ENCODE data around the gene ACOT7. TPM values are rescaled to one million over a fixed set of nuclear protein-coding genes. Genes with fewer than 3 reads are reported as not detected.

The ACOT7 gene
- total RNA-seq, 1 donor from 2014 or later = 38.8 TPM

DNA sequence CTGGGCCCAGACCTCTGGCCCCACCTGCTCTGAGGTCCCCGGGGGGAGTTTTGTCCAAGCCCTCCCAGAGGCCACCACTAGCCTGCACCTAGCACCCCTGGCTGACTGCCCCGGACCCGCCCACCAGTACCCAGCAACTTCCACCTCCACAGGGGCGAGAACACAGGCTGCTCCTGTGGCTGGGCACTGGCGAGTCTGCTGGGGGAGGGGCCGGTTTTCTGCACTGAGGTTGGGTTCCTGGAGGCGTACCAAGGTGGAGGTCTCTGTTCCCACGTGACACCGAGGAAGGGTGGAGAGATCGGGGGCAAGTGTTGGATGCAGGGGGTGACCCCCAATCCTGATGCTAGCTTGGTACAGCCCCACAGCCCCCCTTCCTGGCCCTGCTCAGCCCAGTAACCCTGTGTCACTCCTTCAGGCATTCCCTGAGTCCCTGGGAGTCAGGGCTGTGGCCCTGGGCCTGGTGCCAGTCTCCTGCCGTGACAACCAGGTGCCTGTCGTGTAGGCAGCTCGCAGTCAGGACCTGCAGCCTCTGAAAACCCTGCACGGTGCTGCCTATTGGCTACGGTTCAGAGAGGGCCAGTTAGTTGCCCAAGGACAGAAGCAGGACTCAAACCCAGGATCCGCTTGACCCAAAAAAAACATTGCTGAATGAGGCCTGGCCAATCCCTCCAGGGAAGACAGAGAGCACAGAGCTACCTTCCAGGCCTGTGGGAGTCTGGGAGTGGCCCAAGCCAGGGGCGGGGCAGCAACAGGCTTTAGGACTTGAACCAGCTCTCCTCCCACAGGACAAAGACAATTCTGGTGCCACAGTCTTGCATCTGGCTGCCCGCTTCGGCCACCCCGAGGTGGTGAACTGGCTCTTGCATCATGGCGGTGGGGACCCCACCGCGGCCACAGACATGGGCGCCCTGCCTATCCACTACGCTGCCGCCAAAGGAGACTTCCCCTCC is 34.1 kb upstream of the ACOT7 start:
- TF ChIP-seq CTCF (IDR thresholded peaks at IDR 0.05) (no peak), POLR2AphosphoS5 (IDR thresholded peaks at IDR 0.05; ENCODE audit: insufficient read depth in 1 of 2, low read depth in 1 of 2) (no peak), POLR2A (IDR thresholded peaks at IDR 0.05) (no peak)
- intact Hi-C loops (cut with DNase I) = no loop called here
- Histone ChIP-seq H3K4me1 (peaks cover 33% of the 10 kb centered on the region), H3K27ac (no peak overlapping the region), H3K36me3 (no peaks in the 10 kb centered on the region), H3K9me3 (no peaks in the 10 kb centered on the region), H3K4me3 (no peak overlapping the region), H3K27me3 (peaks cover 12% of the 10 kb centered on the region)
- no peak for DNase-seq (ENCODE audit: extremely low spot score in 2 of 2)

- intact Hi-C loops (cut with DNase I) = no loop called here
- Histone ChIP-seq H3K36me3 (no peaks in the 10 kb centered on the region), H3K9me3 (no peaks in the 10 kb centered on the region), H3K4me3 (no peak overlapping the region), H3K4me1 (peaks cover 33% of the 10 kb centered on the region), H3K27ac (no peak overlapping the region), H3K27me3 (peaks cover 12% of the 10 kb centered on the region)
- no peak for TF ChIP-seq POLR2A (IDR thresholded peaks at IDR 0.05)
- no peak for DNase-seq (ENCODE audit: extremely low spot score in 2 of 2)
Observed at GRCh38 chr1:6426972-6427350, 33.4 kb upstream of the ACOT7 start.

GRCh38 chr1:6426277-6426971 is 32.9 kb upstream of the ACOT7 start:
- Histone ChIP-seq H3K27me3 (peaks cover 12% of the 10 kb centered on the region), H3K36me3 (no peaks in the 10 kb centered on the region), H3K4me3 (no peak overlapping the region), H3K4me1 (peaks cover 33% of the 10 kb centered on the region), H3K27ac (no peak overlapping the region), H3K9me3 (no peaks in the 10 kb centered on the region)
- no peak for DNase-seq (ENCODE audit: extremely low spot score in 2 of 2)
- TF ChIP-seq CTCF (IDR thresholded peaks at IDR 0.05) (no peak), POLR2A (IDR thresholded peaks at IDR 0.05) (no peak), POLR2AphosphoS5 (IDR thresholded peaks at IDR 0.05; ENCODE audit: insufficient read depth in 1 of 2, low read depth in 1 of 2) (no peak)
- intact Hi-C loops (cut with DNase I) = no loop called here

DNA sequence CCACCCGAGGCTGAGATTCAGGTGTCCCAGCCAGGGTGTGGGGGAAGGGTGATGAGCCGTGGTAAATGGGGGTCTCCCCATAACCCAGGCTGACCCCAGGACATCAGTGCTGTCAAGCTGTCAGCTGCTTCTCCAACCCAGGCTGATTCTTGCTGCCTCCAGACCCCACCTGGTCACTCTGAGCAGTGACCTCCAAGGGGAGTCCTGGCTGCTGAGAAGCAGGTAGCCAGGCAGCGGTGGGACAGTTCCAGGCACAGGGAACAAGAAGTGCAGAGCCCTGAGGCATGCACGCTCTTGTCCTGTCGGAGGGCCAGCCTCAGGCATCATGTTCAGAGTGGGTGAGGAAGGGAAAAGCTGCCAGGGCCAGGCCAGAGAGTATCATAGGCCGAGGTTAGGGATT is 32.1 kb upstream of the ACOT7 start:
- intact Hi-C loops (cut with DNase I) = no loop called here
- no peak for TF ChIP-seq POLR2A (IDR thresholded peaks at IDR 0.05)
- no peak for TF ChIP-seq CTCF (IDR thresholded peaks at IDR 0.05)
- TF ChIP-seq POLR2AphosphoS5 (IDR thresholded peaks at IDR 0.05; ENCODE audit: insufficient read depth in 1 of 2, low read depth in 1 of 2) = no peak
- H3K9me3 ChIP-seq = no peaks in the 10 kb centered on the region
- H3K4me1 ChIP-seq = peaks cover 36% of the 10 kb centered on the region
- H3K27me3 ChIP-seq = peaks cover 12% of the 10 kb centered on the region
- DNase-seq (ENCODE audit: extremely low spot score in 2 of 2) = no peak
- H3K4me3 ChIP-seq = peak overlapping the region in 1 of 2 donors; percentile 15
- no peaks in the 10 kb centered on the region for H3K36me3 ChIP-seq
- H3K27ac ChIP-seq = no peak overlapping the region

- intact Hi-C loops (cut with DNase I) = no loop called here
- peaks cover 44% of the 10 kb centered on the region for H3K4me1 ChIP-seq
- H3K4me3 ChIP-seq = peak within 1 kb of the TSS; percentile 15 to 35
- no peak within 1 kb of the TSS for H3K27ac ChIP-seq
- no peaks in the 10 kb centered on the region for H3K36me3 ChIP-seq
- DNase-seq (ENCODE audit: extremely low spot score in 2 of 2) = no peak
- TF ChIP-seq POLR2AphosphoS5 (IDR thresholded peaks at IDR 0.05; ENCODE audit: insufficient read depth in 1 of 2, low read depth in 1 of 2) (no peak), CTCF (IDR thresholded peaks at IDR 0.05) (no peak)
- peaks cover 12% of the 10 kb centered on the region for H3K27me3 ChIP-seq
- H3K9me3 ChIP-seq = no peaks in the 10 kb centered on the region
Observed at GRCh38 chr1:6424619-6425593, 31.3 kb upstream of the ACOT7 start, which contains the start of gene ESPN. ESPN (plus strand) TSS chr1:6424776; CDS start chr1:6424956, 180 bp downstream.
